ENCODE measurements around the gene CHRNB2. TPM values are rescaled to one million over a fixed set of nuclear protein-coding genes. Genes with fewer than 3 reads are reported as not detected.

Gene CHRNB2
- total RNA-seq, 2 donors from 2014 or later = 0.18 to 0.55 TPM

DNA sequence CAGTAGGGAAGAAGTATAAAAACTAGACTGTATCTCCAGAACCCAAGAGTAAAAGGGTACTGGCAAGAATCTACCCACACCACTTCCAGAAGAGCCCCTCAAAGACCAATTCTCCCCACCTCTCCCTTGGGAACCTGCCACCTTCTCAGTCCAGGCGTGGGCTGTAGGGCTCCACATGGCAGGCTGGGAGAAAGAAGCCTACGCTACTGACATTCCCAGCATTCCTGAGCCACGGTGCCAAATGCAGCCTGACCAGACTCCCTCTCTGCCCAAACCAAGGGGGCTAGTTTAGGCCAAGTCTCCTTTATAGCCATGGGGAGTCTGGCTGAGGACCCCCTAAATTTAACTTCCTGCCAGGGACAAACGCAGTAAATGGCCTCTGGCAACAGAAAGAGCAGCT is 11.2 kb upstream of the CHRNB2 start:
- Histone ChIP-seq H3K27ac (ENCODE audit: low read depth, low read length) (no peak overlapping the region), H3K27me3 (ENCODE audit: control insufficient read depth, insufficient read depth, low read length, poor library complexity, severe bottlenecking) (no peaks in the 10 kb centered on the region), H3K9me3 (ENCODE audit: control insufficient read depth, low read length) (no peaks in the 10 kb centered on the region), H3K4me3 (ENCODE audit: low read length) (peak overlapping the region; percentile 91), H3K36me3 (ENCODE audit: control insufficient read depth, insufficient read depth, low read length) (peaks cover 46% of the 10 kb centered on the region), H3K9ac (ENCODE audit: extremely low read depth, low read length, poor library complexity, severe bottlenecking) (peak overlapping the region; percentile 50), H3K4me1 (ENCODE audit: control insufficient read depth, insufficient read depth, low read length) (peaks cover 12% of the 10 kb centered on the region)
- TF ChIP-seq, protein P1, sequence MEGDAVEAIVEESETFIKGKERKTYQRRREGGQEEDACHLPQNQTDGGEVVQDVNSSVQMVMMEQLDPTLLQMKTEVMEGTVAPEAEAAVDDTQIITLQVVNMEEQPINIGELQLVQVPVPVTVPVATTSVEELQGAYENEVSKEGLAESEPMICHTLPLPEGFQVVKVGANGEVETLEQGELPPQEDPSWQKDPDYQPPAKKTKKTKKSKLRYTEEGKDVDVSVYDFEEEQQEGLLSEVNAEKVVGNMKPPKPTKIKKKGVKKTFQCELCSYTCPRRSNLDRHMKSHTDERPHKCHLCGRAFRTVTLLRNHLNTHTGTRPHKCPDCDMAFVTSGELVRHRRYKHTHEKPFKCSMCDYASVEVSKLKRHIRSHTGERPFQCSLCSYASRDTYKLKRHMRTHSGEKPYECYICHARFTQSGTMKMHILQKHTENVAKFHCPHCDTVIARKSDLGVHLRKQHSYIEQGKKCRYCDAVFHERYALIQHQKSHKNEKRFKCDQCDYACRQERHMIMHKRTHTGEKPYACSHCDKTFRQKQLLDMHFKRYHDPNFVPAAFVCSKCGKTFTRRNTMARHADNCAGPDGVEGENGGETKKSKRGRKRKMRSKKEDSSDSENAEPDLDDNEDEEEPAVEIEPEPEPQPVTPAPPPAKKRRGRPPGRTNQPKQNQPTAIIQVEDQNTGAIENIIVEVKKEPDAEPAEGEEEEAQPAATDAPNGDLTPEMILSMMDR (conservative IDR thresholded peaks at IDR 0.05) = no peak
- peaks cover 48% of the 10 kb centered on the region for H3K36me3 Mint-ChIP-seq (ENCODE audit: low read depth)
- no peaks in the 10 kb centered on the region for H3K27me3 Mint-ChIP-seq (ENCODE audit: insufficient read depth)
- peaks cover 32% of the 10 kb centered on the region for H3K4me1 Mint-ChIP-seq
- DNase-seq = peak; percentile 70
- WGBS, 2 experiments (ENCODE audit: insufficient coverage in 1 of 2, insufficient read length in 1 of 2) = 21 to 48% methylated on average over 2 to 4 of the region's 4 CpGs
- peak overlapping the region; percentile 89 for H3K27ac Mint-ChIP-seq
- no peaks in the 10 kb centered on the region for H3K9me3 Mint-ChIP-seq
- H3K4me3 Mint-ChIP-seq = peak overlapping the region; percentile 78

DNA sequence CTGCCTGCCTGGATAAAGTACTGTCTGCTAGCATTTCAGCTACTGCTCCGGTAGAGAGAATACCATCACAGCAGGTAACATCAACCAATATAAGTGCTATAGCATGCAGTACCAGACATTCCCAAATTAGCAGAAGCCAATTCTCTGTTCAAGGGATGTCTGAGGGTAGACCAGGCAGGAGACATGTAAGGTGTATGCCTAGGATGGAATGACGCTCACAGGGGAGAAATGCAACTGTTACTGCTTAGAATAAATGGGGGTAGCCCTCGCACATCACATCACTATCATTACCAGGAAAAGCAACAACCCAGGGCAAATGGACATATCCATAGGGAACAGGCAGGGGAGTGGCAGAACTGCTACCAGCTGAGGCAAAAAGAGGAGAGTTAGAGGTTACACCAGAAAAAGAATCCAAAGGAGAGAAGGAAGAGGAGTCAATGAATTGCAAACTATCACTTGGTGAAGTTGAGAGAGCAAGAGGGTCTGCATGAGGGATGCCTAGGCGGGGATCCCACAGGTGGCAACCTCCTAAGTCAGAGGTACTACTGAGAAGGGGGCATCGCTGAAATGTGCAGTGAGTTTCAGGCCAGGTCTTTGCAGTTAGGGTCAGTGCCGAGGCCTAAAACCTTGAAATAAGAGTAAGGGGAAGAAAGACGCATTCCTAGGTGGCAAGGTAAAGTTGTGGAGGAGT is 10.2 kb upstream of the CHRNB2 start:
- peak overlapping the region; percentile 77 for H3K9ac ChIP-seq (ENCODE audit: extremely low read depth, low read length, poor library complexity, severe bottlenecking)
- H3K36me3 ChIP-seq (ENCODE audit: control insufficient read depth, insufficient read depth, low read length) = peaks cover 37% of the 10 kb centered on the region
- H3K27ac ChIP-seq (ENCODE audit: low read depth, low read length) = no peak overlapping the region
- no peak for DNase-seq
- peak overlapping the region; percentile 79 for H3K27ac Mint-ChIP-seq
- peak overlapping the region; percentile 78 for H3K4me3 Mint-ChIP-seq
- H3K4me3 ChIP-seq (ENCODE audit: low read length) = peak overlapping the region; percentile 91
- H3K4me1 ChIP-seq (ENCODE audit: control insufficient read depth, insufficient read depth, low read length) = peaks cover 12% of the 10 kb centered on the region
- TF ChIP-seq, protein P1 (conservative IDR thresholded peaks at IDR 0.05) = no peak
- no peaks in the 10 kb centered on the region for H3K27me3 ChIP-seq (ENCODE audit: control insufficient read depth, insufficient read depth, low read length, poor library complexity, severe bottlenecking)
- H3K27me3 Mint-ChIP-seq (ENCODE audit: insufficient read depth) = no peaks in the 10 kb centered on the region
- 24 to 28% methylated on average over 2 to 6 of the region's 7 CpGs for WGBS, 2 experiments (ENCODE audit: insufficient coverage in 1 of 2, insufficient read length in 1 of 2)
- H3K9me3 ChIP-seq (ENCODE audit: control insufficient read depth, low read length) = no peaks in the 10 kb centered on the region
- H3K36me3 Mint-ChIP-seq (ENCODE audit: low read depth) = peaks cover 39% of the 10 kb centered on the region
- peaks cover 35% of the 10 kb centered on the region for H3K4me1 Mint-ChIP-seq
- no peaks in the 10 kb centered on the region for H3K9me3 Mint-ChIP-seq

DNA sequence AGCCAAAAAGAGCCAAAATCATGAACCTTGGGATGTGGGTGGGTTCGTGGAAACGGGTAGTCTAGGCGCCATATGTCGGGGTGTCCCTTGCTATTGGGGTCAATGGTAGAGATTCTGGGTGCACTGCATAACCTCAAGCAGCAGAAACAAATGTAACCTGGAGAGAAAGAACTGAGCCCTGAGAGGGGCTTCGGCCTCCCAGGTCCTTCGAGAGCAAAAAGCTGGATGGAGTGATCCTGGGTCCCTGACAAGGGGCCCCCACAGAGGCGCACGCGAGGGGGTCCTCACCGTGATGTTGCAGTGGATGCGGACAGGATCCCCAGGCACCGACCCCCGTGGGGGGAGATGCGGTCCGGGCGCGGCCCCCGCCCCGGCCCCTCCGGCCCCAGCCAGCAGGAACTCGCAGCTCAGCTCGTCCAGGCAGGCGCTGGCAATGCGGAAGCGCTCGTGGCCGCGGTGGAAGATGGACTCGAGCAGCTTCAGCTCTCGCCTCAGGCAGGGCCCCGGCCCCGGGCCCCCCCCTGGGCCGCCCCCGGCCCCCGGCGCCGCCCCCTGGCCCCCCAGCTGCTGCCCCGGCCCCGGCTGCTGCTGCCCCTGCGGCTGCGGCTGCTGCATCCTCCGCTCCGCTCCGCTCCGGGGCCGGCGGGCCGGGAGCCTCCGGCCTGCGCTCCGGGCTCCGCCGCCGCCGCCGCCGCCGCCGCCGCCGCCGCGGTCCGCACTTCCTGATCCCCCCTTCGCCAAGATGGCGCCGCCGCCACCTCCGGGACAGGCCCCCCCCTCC is 9.4 kb upstream of the CHRNB2 start, which contains the start of gene UBE2Q1:
Gene UBE2Q1 (minus strand): TSS at position 724 of the 781 bp plus-strand sequence. CDS start 109 bp downstream, at position 615.
- H3K9me3 ChIP-seq (ENCODE audit: control insufficient read depth, low read length) = no peaks in the 10 kb centered on the region
- peak within 1 kb of the TSS; percentile 90 for H3K27ac Mint-ChIP-seq
- peaks cover 35% of the 10 kb centered on the region for H3K4me1 Mint-ChIP-seq
- peaks cover 12% of the 10 kb centered on the region for H3K4me1 ChIP-seq (ENCODE audit: control insufficient read depth, insufficient read depth, low read length)
- H3K27me3 Mint-ChIP-seq (ENCODE audit: insufficient read depth) = no peaks in the 10 kb centered on the region
- peak; percentile 70 for DNase-seq
- peaks cover 31% of the 10 kb centered on the region for H3K36me3 Mint-ChIP-seq (ENCODE audit: low read depth)
- H3K4me3 ChIP-seq (ENCODE audit: low read length) = peak within 1 kb of the TSS; percentile 91
- peak within 1 kb of the TSS; percentile 78 for H3K4me3 Mint-ChIP-seq
- no peaks in the 10 kb centered on the region for H3K27me3 ChIP-seq (ENCODE audit: control insufficient read depth, insufficient read depth, low read length, poor library complexity, severe bottlenecking)
- H3K9ac ChIP-seq (ENCODE audit: extremely low read depth, low read length, poor library complexity, severe bottlenecking) = peak within 1 kb of the TSS; percentile 77
- WGBS, 2 experiments (ENCODE audit: insufficient coverage in 1 of 2, insufficient read length in 1 of 2) = 0 to 1% methylated on average over 8 to 64 of the region's 69 CpGs
- peaks cover 29% of the 10 kb centered on the region for H3K36me3 ChIP-seq (ENCODE audit: control insufficient read depth, insufficient read depth, low read length)
- TF ChIP-seq, protein P1 (conservative IDR thresholded peaks at IDR 0.05) = no peak
- peak within 1 kb of the TSS; percentile 85 for H3K27ac ChIP-seq (ENCODE audit: low read depth, low read length)
- no peaks in the 10 kb centered on the region for H3K9me3 Mint-ChIP-seq
